HG02840 (cell line): ENCODE data around the gene CCDC170.
"Not testable (repeated sequence)": the region's sequence is repeated elsewhere in the genome, so short reads cannot be mapped to it uniquely, and the experiment has no call there.

Experiments used
- ATAC-seq: cut with Tn5 transposase; IDR thresholded peaks from one replicate; pipeline ENCODE4 v1.9.1; 2021; ENCODE audit warnings: mild to moderate bottlenecking, moderate library complexity, moderate number of reproducible peaks; ENCODE audit not compliant: unreplicated experiment, low FRiP score

Gene CCDC170

GRCh38 chr6:151493804-151494234 lies at the start of gene CCDC170:
CCDC170 (plus strand) TSS chr6:151494017; CDS start chr6:151494129, 112 bp downstream.
- ATAC-seq, result no peak

DNA sequence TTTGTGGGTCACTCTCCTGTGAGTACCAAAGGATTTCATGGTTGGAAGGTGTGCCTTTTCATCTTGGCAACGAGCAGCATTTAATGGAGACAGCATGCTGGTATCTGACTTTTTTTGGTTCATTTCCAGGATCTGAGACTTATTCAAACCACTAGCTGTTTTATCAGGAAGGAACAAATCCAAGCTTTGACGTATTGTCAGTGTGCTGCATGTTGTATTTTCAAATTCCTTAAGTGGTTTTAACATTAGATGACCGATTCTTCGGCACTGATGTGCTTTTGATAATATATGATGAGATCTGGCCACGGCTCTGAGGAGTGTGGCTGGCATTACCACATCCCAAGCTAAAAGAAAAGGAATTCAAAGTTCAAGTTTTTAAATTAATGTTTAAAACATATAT lies 48.3 kb upstream of the CCDC170 start:
- no peak for ATAC-seq

DNA sequence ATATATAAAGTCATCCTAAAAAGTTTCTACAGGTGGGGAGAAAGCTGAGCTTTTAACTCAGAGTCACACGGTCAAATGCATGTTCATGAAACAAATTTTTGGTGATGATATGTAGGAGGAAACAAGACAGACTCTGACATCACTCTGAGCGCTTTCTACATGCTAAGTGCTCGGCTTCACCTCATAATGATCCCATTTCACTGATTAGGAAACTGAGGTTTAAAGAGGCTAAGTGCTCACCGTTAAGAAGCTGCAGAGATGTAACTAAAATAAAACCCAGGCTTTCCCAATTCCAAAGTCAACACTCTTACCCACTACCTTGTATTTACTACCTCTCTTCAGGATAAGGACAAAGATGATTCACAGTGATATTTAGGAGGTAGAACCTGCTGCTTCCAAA lies 46.6 kb upstream of the CCDC170 start:
- no peak for ATAC-seq

DNA sequence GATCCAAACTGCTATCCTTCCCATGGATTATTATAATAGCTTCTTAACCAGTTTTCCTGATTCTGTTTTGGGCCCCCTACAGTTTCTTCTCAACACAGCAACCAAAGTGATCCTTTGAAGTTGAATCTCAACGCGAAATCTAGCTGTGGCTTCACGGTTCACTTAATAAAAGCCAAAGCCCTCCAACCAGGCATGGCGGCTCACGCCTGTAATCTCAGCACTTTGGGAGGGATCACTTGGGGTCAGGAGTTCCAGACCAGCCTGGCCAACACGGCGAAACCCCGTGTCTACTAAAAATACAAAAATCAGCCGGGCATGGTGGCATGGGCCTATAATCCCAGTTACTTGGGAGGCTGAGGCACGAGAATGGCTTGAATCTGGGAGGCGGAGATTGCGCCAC lies 45.2 kb upstream of the CCDC170 start:
- no peak for ATAC-seq

DNA sequence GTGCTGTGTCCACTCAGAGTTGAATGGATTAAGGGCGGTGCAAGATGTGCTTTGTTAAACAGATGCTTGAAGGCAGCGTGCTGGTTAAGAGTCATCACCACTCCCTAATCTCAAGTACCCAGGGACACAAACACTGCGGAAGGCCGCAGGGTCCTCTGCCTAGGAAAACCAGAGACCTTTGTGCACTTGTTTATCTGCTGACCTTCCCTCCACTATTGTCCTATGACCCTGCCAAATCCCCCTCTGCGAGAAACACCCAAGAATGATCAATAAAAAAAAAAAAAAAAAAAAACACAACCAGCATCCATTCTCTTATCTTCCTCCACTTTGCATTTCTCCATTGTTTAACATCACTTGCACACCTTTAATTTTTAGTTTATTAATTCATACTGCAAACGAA lies 42.9 kb upstream of the CCDC170 start:
- not testable (repeated sequence) for ATAC-seq

DNA sequence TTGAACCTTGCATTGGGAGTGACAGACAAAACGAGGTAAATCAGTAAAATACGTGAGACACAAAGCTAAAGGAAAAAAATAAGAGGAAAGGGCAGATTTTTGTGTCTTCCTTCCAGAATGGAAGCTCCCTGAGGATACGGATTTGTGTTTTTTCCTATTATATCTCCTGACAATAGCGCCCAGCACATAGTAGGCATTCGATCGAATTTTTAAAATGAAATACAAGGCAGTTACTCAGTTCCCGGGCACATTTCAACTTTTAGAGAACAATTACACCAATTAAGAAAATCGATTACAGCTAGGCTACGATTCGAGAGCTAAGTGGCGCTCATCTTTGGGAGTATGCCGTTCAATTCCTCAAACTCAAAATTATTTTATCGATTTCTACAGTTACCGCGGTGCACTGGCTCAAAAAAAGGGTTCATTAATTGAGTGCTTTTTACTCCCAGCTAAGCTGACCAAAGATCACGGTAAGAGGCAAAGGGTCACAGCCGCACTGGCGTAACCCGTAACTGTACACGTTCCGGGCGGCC lies 42.3 kb upstream of the CCDC170 start:
- ATAC-seq, result no peak

DNA sequence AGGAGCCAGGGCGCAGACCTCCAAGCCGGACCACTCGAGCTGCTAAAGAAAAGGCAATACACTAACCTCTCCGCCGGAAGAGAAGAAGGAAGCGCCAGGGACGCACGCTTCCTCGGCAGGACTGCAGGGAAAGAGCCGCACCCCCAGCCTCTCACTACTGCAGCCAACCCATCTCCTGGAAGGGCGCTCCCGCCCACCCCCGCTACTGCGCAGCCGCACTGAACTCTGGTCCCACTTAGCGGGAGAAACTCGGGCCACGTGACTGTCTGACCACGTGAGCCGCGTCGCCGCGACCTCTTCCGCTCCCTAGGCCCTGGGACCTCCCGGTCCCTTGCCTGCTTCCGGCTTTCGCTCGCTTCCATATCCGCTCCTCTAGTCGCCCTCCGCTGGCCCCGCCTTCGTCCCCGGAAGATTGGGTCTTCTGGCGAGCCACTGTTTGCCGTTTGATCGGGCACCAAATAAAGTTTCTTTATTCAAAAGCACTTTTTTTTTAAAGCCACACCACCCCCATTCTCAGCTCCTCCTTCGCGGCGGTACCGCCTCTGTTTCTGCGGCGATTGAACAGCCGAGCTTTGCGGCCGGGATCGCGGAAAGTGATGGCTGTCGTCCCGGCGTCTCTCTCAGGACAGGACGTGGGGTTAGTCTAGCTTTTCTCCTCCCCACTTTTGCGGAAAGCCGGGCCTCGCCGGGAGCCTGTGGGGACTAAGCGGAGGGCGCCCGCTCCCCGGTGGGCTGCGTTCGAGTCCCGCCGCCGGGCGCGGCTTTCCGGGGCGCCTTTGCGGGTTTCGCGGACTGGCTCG lies 41.7 kb upstream of the CCDC170 start, which contains the start of gene RMND1:
Gene RMND1, minus strand, starts transcription at position 177 of the 800 bp plus-strand sequence. CDS start 6,315 bp downstream, outside the sequence.
- peak; percentile 98 for ATAC-seq

DNA sequence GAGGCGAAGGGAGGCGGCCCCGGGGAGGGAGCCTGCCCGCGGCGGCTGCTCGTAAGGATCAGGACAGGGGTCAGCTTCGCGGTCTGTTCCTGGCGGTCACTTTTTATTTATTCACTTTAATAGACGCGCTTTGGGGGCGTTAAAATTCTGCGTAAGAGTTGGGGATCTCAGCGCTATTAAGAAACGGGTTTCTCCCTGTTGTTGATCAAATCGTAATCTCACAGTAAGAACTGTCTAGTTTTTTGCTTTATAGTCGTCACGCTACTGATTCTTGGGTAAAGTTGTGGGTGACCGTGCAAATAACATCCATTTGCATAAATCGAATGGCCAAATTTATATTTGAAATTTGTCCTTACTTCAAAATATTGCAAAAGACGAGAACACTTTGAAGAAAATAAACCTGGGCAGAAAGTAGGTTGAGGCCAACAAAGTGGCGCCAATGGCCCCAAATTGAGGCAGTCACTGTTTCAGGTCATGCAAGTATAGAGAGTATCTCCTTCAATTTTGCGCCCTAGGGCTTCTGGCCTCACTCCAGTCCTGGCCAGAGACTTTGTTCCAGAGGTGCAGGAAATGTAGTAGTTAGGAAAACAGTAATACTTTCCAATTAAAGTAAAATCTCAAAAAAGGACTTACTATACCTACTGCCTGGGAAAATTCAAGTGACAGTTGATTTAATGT lies 40.9 kb upstream of the CCDC170 start:
- no peak for ATAC-seq

DNA sequence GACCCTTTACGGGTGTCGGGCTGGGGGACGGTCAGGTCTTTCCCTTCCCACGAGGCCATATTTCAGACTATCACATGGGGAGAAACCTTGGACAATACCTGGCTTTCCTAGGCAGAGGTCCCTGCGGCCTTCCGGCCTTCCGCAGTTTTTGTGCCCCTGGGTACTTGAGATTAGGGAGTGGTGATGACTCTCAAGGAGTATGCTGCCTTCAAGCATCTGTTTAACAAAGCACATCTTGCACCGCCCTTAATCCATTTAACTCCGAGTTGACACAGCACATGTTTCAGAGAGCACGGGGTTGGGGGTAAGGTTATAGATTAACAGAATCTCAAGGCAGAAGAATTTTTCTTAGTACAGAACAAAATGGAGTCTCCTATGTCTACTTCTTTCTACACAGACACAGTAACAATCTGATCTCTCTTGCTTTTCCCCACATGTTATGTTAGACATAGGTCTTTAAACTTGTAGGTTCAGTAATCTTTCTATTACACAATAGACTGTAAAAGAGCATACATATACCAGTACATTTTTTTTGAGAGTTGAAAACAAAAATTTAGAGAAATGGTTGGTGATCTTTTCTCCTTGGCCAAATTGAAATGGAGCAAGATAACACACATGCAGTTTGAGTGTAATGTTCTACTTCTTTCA lies 37.9 kb upstream of the CCDC170 start:
- ATAC-seq, result not testable (repeated sequence)

GRCh38 chr6:151461673-151462072 lies 32.1 kb upstream of the CCDC170 start:
- no peak for ATAC-seq

DNA sequence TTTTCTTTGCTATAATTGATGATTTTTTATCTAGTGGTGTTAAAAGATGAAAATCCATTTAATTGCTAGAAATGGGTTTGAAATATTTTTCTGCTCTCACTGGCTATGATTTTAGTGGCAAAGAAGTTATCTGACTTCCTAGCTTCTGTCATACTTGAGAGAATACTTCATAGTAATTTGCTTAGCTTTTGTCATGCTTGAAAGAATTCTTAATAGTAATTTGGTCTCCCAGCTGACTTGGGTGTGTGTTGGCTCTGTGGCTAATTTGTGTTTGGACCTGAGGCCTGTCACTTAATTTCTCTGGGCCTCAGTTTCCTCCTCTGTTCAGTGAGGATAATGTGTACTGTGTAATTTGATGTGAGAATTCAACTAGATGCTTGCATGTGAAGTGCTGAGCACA lies 29.1 kb upstream of the CCDC170 start:
- no peak for ATAC-seq

DNA sequence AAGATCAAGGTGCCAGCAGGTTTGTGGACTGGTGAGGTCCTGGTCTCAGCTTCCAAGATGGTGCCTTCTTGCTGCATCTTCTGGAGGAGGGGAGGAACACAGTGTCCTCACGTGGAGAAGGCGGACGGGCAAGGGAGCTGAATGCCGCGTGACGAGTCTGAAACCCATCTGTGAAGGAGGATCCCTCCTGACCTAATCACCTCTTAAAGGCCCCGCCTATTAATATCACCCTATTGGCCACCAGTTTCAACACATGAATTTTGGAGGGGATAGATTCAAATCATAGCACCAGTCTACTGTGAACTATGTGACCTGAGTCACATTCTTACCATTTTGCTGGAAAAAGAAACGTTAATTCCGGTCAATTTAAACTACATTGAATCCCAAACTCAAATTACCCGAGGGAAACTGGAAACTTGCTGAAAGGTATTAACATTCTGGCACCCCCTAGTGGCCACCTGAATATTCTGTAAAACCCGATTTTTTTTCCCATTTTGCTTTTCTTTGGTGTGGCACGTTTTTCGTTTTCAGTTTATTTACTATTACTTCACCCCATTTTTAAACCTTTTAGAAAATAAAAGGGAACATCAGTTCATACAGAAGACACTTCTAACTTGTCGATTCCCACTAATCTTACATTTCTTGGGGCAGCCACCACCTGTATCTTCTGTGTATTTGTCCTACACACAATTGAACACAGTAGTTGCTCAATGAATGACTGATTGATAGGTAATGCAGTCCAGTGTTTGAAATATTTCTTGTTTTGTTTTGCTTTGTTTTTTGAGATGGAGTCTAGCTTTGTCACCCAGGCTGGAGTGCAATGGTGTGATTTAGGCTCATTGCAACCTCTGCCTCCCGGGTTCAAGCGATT lies 17.9 kb upstream of the CCDC170 start:
- ATAC-seq, result no peak

- ATAC-seq, result no peak
Measured at GRCh38 chr6:151477726-151478125, 16.1 kb upstream of the CCDC170 start.

DNA sequence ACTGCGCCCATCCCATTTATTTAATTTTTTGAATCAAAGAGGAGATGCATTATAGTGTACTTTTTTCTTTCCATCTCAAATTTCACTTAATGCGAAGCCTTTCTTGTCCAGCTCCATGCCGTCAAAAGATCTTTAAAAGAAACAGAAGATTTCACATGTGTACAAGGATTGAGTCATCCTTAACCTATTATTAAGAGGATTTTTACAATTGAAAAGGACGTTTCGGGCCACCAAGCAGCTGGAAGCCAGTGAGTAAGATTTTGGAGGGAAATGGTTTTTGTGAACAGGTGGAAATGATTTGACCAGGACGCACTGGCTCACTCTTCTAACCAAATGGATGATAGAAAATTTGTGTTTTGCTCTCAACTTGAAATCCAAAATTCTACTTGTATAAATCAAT lies 15.1 kb upstream of the CCDC170 start:
- no peak for ATAC-seq

DNA sequence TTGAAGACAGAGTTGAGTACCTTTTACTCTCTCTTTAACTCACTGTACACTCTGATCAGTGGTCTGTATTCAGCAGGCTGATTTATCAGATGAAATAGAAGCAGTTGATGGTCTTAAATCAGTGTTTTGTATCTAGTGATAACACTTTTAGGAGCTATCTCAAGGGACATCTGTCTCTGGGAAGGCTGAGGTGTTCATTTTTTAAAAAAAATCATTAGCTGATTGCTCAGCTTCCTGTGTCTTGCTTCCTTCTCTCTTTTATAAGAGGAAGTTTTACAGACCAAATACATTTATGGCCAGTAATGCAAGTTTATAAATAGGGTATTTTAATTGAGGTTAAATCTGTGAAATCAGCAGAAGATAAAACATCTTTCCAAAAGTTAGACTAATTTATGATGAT lies 12.0 kb upstream of the CCDC170 start:
- no peak for ATAC-seq

DNA sequence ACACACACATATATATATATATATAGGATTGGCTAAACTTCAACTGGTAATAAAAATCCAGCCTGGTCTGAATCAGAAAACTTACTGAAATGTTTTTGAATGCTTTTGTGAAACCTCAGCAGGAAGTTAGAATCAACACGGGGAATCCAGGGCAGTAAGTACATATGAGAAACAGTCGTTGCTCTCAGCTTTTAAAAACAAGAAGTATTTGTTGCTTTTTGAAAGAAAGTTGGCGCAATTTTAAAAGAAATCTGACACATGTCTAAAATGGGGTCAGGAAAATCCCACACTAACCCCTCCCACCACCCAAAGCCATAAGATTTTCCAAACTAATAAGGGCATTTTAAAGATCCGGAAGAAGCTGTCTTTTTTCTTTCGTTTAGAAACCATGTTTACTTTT lies 11.5 kb upstream of the CCDC170 start:
- no peak for ATAC-seq

GRCh38 chr6:151483994-151484393 lies 9.8 kb upstream of the CCDC170 start:
- no peak for ATAC-seq

DNA sequence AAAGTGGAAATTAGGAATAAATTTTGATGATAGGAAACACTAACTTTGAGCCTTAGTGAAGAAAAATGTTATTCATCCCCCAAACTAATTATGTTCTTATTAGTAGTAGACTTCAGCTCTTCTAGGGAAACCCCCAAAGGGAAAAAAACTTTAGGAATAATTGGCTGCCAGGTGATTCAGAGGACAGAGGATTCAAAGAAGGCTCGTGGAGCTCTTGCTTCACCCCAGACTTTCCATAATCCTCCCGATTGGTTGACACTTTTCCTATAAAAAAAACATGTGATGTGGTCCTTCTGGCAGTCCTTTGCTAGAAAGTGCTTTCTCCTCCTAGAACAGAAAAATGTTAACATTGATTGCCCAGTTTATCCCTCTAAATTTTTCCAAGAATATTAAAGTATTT lies 5.6 kb upstream of the CCDC170 start:
- no peak for ATAC-seq

DNA sequence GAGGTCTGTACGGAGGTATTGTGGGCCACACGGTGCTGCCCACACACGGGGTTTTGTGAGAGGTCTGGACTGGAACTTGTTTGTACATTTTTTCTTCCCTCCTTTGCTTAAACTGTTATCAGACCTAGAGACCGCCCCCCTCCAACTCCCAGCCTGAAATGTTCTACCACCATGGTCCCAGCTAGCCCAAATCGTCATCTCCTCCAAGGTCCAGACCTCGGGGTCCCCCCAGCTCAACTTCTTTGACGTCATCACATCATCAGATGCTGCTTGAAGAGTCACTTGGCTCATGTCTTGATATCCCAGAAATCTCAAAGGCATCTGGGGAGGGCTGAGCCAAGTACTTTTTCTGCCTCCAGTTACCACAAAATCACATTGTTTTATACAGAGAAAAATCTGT lies 2.8 kb upstream of the CCDC170 start:
- ATAC-seq, result no peak

GRCh38 chr6:151493161-151493803 lies 535 bp upstream of the CCDC170 start:
- no peak for ATAC-seq
